Measurements from ENCODE around the gene METTL21A. TPM values are rescaled to one million over a fixed set of nuclear protein-coding genes. Genes with fewer than 3 reads are reported as not detected.

The METTL21A gene
- 11.8 to 16.1 TPM (median 12.7 TPM) in 3 replicates for total RNA-seq
- long read RNA-seq, full-length matches to known transcripts, result 13 of 20 reads
- long read RNA-seq, partial matches to known transcripts, result 0 of 20 reads
- long read RNA-seq, other reads (novel, unspliced or antisense), result 7 of 20 reads

GRCh38 chr2:207625014-207625907, at the start of gene METTL21A:
METTL21A (minus strand) TSS chr2:207625394; CDS start chr2:207624375, 1,019 bp downstream.
- no peaks in the 10 kb centered on the region for H3K9me3 Mint-ChIP-seq (ENCODE audit: low read depth)
- H3K27me3 Mint-ChIP-seq (ENCODE audit: low read depth), result no peaks in the 10 kb centered on the region
- TF ChIP-seq CTCF (IDR thresholded peaks at IDR 0.05), result peak; percentile 74
- DNase-seq (ENCODE audit: low spot score), result no peak
- H3K27ac Mint-ChIP-seq (ENCODE audit: unreplicated experiment), result peak within 1 kb of the TSS; percentile 95
- peak within 1 kb of the TSS; percentile 90 for H3K4me3 Mint-ChIP-seq (ENCODE audit: unreplicated experiment)
- H3K4me1 Mint-ChIP-seq (ENCODE audit: low read depth), result peaks cover 23% of the 10 kb centered on the region
- H3K36me3 Mint-ChIP-seq (ENCODE audit: low read depth), result no peaks in the 10 kb centered on the region

GRCh38 chr2:207674826-207675225, 49.6 kb upstream of the METTL21A start:
- Mint-ChIP-seq H3K4me3 (ENCODE audit: unreplicated experiment) (no peak overlapping the region), H3K36me3 (ENCODE audit: low read depth) (no peaks in the 10 kb centered on the region), H3K4me1 (ENCODE audit: low read depth) (peaks cover 16% of the 10 kb centered on the region), H3K27ac (ENCODE audit: unreplicated experiment) (no peak overlapping the region), H3K9me3 (ENCODE audit: low read depth) (no peaks in the 10 kb centered on the region), H3K27me3 (ENCODE audit: low read depth) (no peaks in the 10 kb centered on the region)
- no peak for TF ChIP-seq CTCF (IDR thresholded peaks at IDR 0.05)
- DNase-seq (ENCODE audit: low spot score), result no peak

GRCh38 chr2:207674266-207674774, 49.1 kb upstream of the METTL21A start:
- no peak for TF ChIP-seq CTCF (IDR thresholded peaks at IDR 0.05)
- Mint-ChIP-seq H3K36me3 (ENCODE audit: low read depth) (no peaks in the 10 kb centered on the region), H3K4me1 (ENCODE audit: low read depth) (peaks cover 16% of the 10 kb centered on the region), H3K27me3 (ENCODE audit: low read depth) (no peaks in the 10 kb centered on the region), H3K9me3 (ENCODE audit: low read depth) (no peaks in the 10 kb centered on the region), H3K27ac (ENCODE audit: unreplicated experiment) (no peak overlapping the region), H3K4me3 (ENCODE audit: unreplicated experiment) (no peak overlapping the region)
- DNase-seq (ENCODE audit: low spot score), result no peak

- Mint-ChIP-seq H3K4me3 (ENCODE audit: unreplicated experiment) (no peak overlapping the region), H3K36me3 (ENCODE audit: low read depth) (no peaks in the 10 kb centered on the region), H3K27ac (ENCODE audit: unreplicated experiment) (no peak overlapping the region), H3K9me3 (ENCODE audit: low read depth) (no peaks in the 10 kb centered on the region), H3K4me1 (ENCODE audit: low read depth) (peaks cover 16% of the 10 kb centered on the region), H3K27me3 (ENCODE audit: low read depth) (no peaks in the 10 kb centered on the region)
- no peak for TF ChIP-seq CTCF (IDR thresholded peaks at IDR 0.05)
- no peak for DNase-seq (ENCODE audit: low spot score)
Observed at GRCh38 chr2:207673431-207673830, 48.2 kb upstream of the METTL21A start.

GRCh38 chr2:207670887-207671286, 45.7 kb upstream of the METTL21A start:
- Mint-ChIP-seq H3K9me3 (ENCODE audit: low read depth) (no peaks in the 10 kb centered on the region), H3K4me1 (ENCODE audit: low read depth) (peaks cover under 1% of the 10 kb centered on the region), H3K36me3 (ENCODE audit: low read depth) (no peaks in the 10 kb centered on the region), H3K4me3 (ENCODE audit: unreplicated experiment) (no peak overlapping the region), H3K27ac (ENCODE audit: unreplicated experiment) (peak overlapping the region; percentile 54), H3K27me3 (ENCODE audit: low read depth) (no peaks in the 10 kb centered on the region)
- no peak for TF ChIP-seq CTCF (IDR thresholded peaks at IDR 0.05)
- DNase-seq (ENCODE audit: low spot score), result no peak

Measured in chondrocyte (in vitro differentiated cells).